ENCODE data around the gene EIF2B5. TPM values are rescaled to one million over a fixed set of nuclear protein-coding genes. Genes with fewer than 3 reads are reported as not detected.
"Not testable (repeated sequence)": the region's sequence is repeated elsewhere in the genome, so short reads cannot be mapped to it uniquely, and the experiment has no call there.

The EIF2B5 gene
- total RNA-seq = 48.6 TPM

GRCh38 chr3:184135149-184135910 lies at the start of gene EIF2B5:
Gene EIF2B5 (plus strand): TSS chr3:184135358. CDS start chr3:184135386, 28 bp downstream.
- DNase-seq (ENCODE audit: low spot score) = peak; percentile 90

DNA sequence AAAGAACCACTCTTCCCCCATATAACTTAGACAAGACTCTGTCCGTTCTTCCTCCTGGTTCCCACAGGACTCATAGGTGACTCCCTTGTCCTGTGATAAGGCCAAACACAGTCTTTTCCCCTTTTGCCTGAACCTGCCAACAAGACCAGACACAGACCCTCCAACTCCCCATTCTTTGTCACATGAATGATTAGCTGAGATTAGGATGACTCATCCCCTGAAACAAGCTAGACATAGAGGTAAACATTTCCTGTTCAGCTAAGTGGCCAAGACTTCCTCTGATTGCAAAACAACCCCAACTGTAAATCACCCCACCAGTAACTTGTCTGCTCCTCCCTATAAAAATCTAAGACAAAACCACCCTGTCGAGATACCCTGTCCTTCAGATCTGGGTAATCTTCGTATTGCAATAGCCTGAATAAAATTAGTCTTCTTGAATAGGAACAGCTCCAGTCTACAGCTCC lies 49.7 kb upstream of the EIF2B5 start:
- peak; percentile 49 for DNase-seq (ENCODE audit: low spot score)

- DNase-seq (ENCODE audit: low spot score) = no peak
Observed at GRCh38 chr3:184092199-184092598, 43.0 kb upstream of the EIF2B5 start.

DNA sequence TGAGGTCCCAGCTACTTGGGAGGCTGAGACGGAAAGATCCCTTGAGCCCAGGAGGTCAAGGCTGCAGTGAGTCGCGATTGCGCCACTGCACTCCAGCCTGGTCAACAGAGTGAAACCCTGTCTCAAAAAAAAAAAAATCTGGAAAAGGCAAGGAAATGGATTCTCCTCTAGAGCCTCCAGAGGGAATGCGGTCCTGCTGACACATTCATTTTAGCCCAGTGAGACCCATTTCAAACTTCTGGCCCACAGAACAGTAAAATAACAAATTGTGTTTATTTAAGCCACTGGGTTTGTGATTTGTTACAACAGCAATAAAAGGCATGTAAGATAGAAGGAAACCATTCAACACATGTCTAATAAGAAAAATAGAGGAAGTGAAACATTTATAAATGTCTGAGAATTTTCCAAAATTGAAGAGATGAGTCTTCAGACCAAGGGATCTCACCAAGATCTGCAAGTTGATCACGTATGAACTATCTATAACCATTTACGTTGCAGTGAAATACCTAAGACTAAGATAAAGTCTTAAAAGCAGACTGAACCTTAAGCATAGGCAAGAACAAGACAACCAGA lies 38.3 kb upstream of the EIF2B5 start, which contains the start of gene HTR3E:
Gene HTR3E (plus strand): TSS at position 254 of the 573 bp plus-strand sequence. CDS start 466 bp downstream, outside the sequence.
- DNase-seq (ENCODE audit: low spot score) = no peak

DNA sequence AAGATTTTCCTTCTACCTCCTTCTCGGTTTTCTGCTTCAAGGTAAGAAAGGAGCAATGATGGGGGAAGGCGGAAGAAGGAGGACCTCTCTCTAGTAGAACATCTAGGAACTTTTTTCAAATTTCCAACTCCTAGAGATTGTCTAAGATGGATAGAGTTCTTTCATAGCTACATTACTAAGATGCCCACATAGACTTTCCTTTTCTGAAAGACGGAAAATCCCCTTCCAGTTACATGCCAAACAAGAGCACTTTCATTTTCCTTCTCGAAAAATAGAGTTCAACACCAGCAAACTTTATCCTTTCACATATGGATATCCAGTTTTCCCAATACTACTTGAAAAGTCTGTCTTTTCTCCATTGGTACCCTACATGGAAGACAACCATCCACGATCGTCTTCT lies 37.6 kb upstream of the EIF2B5 start:
- no peak for DNase-seq (ENCODE audit: low spot score)

DNA sequence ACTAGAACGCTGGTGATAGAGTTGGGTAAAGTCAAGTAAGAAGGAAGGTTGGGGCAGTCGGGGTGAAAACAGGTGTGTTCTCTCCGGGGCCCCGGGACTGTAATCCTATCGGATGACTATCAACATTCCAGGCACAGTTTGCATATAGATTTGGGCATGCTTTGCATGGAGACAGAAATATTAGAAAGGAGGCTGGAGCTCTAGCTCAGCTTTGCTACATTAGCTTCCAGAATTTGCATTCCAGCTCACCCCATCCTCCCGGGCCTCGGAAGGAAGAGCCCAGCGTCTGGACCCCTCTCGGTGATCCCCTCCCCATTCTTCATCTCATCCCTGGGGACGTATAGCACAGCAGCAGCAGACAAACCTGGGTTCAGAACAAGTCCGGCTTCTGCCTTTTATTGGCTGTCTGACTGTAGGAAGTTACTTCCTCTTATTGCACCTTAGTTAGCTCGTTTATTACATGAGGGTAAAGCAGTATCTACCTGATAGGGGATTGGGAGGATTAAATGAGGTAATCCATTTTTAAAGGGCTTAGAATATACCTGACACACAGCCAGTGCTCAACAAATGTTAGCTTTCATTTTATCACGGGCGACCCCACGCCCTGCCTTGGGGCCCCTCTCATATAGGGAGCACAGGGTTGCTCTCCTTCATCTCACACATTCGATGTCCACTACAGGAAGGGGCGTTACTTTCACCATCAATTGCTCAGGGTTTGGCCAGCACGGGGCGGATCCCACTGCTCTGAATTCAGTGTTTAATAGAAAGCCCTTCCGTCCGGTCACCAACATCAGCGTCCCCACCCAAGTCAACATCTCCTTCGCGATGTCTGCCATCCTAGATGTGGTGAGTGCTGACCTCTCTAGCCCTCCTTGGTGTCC lies 35.1 kb upstream of the EIF2B5 start:
- DNase-seq (ENCODE audit: low spot score) = no peak

DNA sequence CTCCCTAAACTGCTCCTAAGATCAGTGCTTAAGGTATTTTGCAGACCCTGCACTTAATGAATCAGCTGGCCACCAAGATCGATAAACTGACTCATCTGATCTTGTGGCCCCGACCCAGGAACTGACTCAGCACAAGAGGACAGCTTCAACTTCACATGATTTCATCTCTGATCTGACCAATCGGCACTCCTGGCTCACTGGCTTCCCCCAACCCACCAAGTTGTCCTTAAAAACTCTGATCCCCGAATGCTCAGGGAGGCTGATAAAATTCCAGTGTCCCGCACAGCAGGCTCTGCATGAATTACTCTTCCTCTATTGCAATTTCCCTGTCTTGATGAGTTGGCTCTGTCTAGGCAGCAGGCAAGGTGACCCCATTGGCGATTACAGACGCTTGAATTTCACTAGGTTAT lies 24.8 kb upstream of the EIF2B5 start:
- no peak for DNase-seq (ENCODE audit: low spot score)

GRCh38 chr3:184116017-184116416 lies 19.1 kb upstream of the EIF2B5 start:
- no peak for DNase-seq (ENCODE audit: low spot score)

DNA sequence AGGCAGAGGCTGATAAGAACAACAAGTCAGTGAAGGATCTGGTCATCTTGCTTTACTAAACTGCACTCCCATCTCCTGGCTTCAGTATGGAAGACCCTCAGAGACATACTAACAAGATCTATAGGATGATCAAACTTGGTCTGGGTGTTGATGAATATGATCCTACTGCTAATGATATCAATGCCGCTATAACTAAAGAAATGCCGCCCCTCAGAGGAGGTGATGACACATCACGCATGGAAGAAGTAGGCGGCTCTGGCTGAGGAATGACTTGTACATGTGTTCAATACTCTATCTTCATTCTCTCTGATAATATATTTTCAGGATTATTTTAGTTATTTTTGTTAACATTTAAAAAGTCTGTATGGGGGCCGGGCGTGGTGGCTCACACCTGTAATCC lies 17.5 kb upstream of the EIF2B5 start:
- no peak for DNase-seq (ENCODE audit: low spot score)

GRCh38 chr3:184121031-184121430 lies 14.1 kb upstream of the EIF2B5 start:
- not testable (repeated sequence) for DNase-seq (ENCODE audit: low spot score)

- DNase-seq (ENCODE audit: low spot score) = no peak
Observed at GRCh38 chr3:184126006-184126405, 9.2 kb upstream of the EIF2B5 start.

GRCh38 chr3:184129012-184129411 lies 6.1 kb upstream of the EIF2B5 start:
- no peak for DNase-seq (ENCODE audit: low spot score)

- no peak for DNase-seq (ENCODE audit: low spot score)
Observed at GRCh38 chr3:184132945-184133344, 2.2 kb upstream of the EIF2B5 start.

DNA sequence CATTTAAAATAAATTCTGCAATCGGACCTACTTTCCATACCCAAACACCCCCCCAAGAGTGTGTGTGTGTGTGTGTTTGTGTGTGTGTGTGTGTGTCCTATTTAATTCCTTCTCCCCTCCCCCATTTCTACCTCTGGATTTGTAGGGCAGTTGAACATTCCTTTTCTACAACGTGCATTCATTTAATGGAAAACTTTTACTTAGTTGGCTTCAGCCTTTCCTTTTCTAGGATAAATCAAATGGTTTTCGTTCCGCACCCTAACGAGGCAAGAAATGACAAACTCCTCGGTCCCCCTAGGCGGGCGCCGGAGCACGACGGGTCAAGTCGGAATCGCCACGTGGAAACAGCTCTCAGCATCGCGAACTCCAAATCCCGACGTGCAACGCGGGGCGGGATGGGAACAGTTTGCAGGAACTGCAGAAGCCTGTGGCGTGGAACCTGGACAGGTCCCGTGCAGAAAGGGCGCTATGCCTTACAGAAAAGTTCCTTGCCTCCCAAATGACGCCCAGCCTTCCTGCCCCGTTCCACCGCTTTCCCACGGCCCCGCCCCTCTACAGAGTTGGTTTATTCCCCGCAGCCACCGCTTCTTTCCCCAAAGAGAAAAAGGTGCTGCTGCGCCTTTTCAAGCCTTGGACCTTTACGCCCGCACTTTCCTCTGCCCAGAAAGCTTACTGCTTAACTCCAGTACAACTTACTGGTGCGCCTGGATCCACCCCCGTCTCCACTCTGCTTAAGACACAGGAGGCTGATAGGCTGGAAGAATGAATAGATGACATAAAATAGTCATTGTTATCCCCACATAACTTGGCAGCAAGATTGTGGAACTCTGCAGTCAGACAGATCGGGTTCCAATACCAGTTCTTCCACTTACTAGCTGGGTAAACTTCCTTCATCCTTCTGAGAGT lies 1.1 kb upstream of the EIF2B5 start:
- peak; percentile 89 for DNase-seq (ENCODE audit: low spot score)

GRCh38 chr3:184134746-184135148 lies 411 bp upstream of the EIF2B5 start:
- no peak for DNase-seq (ENCODE audit: low spot score)

- no peak for DNase-seq (ENCODE audit: low spot score)
Observed at GRCh38 chr3:184135911-184136260, 728 bp downstream of the EIF2B5 start.

- DNase-seq (ENCODE audit: low spot score) = no peak
Observed at GRCh38 chr3:184140436-184140835, 5.3 kb downstream of the EIF2B5 start.

DNA sequence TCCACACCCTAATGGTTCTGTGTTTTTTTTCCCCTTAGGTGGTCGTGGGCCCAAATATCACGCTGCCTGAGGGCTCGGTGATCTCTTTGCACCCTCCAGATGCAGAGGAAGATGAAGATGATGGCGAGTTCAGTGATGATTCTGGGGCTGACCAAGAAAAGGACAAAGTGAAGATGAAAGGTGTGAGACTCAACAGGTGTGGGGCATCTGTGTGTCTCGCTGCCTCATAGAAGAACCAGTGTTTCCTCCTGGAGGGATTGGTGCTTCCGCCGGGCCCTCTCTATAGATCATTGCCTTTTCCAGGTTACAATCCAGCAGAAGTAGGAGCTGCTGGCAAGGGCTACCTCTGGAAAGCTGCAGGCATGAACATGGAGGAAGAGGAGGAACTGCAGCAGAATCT lies 7.0 kb downstream of the EIF2B5 start:
- no peak for DNase-seq (ENCODE audit: low spot score)

DNA sequence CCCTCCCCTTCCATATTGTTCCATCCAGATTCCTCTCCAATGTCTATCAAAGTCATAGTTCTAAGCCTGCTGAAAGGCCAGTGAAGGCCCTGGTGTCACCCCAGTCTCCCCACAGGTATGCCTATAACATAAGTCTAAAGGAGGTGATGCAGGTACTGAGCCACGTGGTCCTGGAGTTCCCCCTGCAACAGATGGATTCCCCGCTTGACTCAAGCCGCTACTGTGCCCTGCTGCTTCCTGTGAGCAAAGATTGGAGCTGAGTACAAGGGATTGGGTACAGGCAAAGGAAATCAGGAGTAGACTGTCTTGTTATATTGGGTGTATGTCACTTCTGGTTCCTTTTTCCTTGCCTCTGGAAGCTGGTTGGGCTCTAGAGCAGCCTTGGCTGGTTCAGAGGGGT lies 8.2 kb downstream of the EIF2B5 start:
- DNase-seq (ENCODE audit: low spot score) = no peak

DNA sequence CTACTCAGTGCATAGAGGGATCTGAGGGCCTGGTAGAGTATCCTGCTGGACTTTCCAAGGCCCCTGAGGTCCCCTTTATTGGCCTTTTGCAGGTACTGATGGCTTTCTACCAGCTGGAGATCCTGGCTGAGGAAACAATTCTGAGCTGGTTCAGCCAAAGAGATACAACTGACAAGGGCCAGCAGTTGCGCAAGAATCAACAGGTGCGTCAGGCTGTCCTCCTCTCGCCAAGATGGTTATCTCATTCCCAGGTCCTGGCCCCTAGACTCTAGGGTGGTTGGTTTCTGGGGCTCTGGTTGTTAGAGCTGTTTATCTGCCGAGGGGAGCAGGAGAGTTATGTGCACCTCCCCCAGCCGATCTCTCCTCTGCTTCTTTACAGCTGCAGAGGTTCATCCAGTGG lies 9.3 kb downstream of the EIF2B5 start:
- no peak for DNase-seq (ENCODE audit: low spot score)

DNA sequence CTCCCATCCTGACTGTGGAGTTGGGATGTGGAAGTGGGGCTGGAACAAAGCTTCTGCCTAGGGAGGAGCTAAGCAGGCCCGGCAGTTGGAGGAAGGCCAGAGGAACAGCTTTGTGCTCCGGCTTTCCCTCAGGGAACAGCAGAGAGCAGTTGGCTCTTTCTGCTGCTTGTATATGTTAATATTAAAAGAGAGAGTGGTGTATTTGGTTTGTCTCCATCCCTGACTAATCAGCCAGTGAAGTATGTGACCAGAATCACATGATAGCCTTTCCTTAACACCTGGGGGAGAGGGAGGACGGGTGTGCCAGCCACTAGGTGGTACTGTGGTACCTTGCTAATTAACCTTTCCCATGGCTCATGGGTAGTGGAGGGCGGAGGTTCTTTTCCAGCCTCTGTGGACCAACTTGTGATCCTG lies 10.0 kb downstream of the EIF2B5 start:
- no peak for DNase-seq (ENCODE audit: low spot score)

All from ureter (tissue), 1 donor.